GM12891 (cell line): ENCODE results near the gene KRT37.

Experiments
- PAX5 ChIP-seq: IDR thresholded peaks from 2 replicates; pipeline ENCODE4 v1.6.1; 2011; ENCODE audit warnings: low read length, moderate library complexity, mild to moderate bottlenecking; ENCODE audit not compliant: insufficient read depth, severe bottlenecking
- POLR2A ChIP-seq: IDR thresholded peaks from 2 replicates; pipeline ENCODE4 v1.6.1; 2011; ENCODE audit warnings: low read depth, low read length, control low read depth
- POLR2AphosphoS5 ChIP-seq: IDR thresholded peaks from 2 replicates; pipeline ENCODE4 v1.6.1; 2011; ENCODE audit warnings: low read depth, low read length, control low read depth
- POU2F2 ChIP-seq: IDR thresholded peaks from 2 replicates; pipeline ENCODE4 v1.6.1; 2011; ENCODE audit warnings: low read depth, mild to moderate bottlenecking, control low read depth, low read length, moderate library complexity
- SPI1 ChIP-seq: IDR thresholded peaks from 2 replicates; pipeline ENCODE4 v1.6.1; 2011; ENCODE audit warnings: low read depth, low read length, control low read depth
- TAF1 ChIP-seq: IDR thresholded peaks from 2 replicates; pipeline ENCODE4 v1.6.1; 2011; ENCODE audit warnings: low read depth, low read length, control low read depth

DNA sequence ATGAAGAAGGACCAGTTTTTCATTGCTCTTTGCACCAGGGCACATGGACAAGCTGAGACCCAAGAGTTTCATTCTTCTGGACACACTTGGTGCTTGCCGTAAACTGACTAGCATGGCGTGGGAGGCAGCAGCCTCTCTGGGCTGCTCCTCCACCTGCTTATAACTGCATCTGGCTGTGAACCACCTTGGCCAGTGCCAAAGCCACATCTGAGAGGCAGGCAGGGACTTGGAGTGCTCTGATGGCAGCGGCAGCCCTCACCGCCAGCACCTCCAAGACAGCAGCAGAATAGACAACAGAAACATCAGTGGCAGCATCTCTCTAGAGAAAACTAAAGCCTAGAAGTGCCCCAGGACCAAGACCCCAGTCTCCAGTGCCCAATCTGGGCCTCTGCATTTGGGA, 4.7 kb downstream of the KRT37 start:
- no peak for TF ChIP-seq POLR2A
- TF ChIP-seq TAF1 = no peak
- no peak for TF ChIP-seq POLR2AphosphoS5
- no peak for TF ChIP-seq PAX5
- no peak for TF ChIP-seq POU2F2
- TF ChIP-seq SPI1 = no peak
